AG04450 (cell line): ENCODE measurements around the gene CDK6. TPM values are rescaled to one million over a fixed set of nuclear protein-coding genes. Genes with fewer than 3 reads are reported as not detected.

Experiments used
- CTCF ChIA-PET: fragments of 300-600, 350-600 bp; formaldehyde crosslinking; extraction: SDS; loops from one replicate; lab custom pipeline; 2022; ENCODE audit warnings: antibody characterized with exemption, inconsistent platforms; lab: Charles Lee
- POLR2A ChIA-PET: fragments of 350-600 bp; formaldehyde crosslinking; extraction: SDS; loops from one replicate; lab custom pipeline; 2021; ENCODE audit warnings: antibody characterized with exemption, inconsistent platforms; lab: Yijun Ruan, JAX
- DNase-seq: peaks from one replicate; pipeline ENCODE4 v3.0.0-alpha.2; 2011; ENCODE audit warnings: low read depth, low spot score
- H3K27ac ChIP-seq: one replicate; pipeline ENCODE4 v1.5.1; 2012; ENCODE audit warnings: low read depth, low read length, control low read depth
- H3K27me3 ChIP-seq: one replicate; pipeline ENCODE4 v1.6.0; 2012; ENCODE audit warnings: low read length; ENCODE audit not compliant: control insufficient read depth, insufficient read depth
- H3K4me3 ChIP-seq: 2 replicates; pipeline ENCODE4 v1.5.1; 2011; ENCODE audit warnings: mild to moderate bottlenecking, low read depth, low read length, control low read depth
- H3K9me3 ChIP-seq: 2 replicates; pipeline ENCODE4 v1.5.1; 2012; ENCODE audit warnings: low read length; ENCODE audit not compliant: control insufficient read depth, insufficient read depth
- CTCF ChIP-seq: IDR thresholded peaks from 2 replicates; pipeline ENCODE4 v1.5.1; 2011; ENCODE audit warnings: low read depth, low read length, control low read depth, inconsistent platforms
- polyA plus RNA-seq: library from polyadenylated mRNA; depleted of rRNA; stranded (reverse); fragments of >200 nt; gene quantifications from 2 replicates; pipeline ENCODE4 v1.2.3, GENCODE V29; 2011

CDK6 gene
- polyA plus RNA-seq, 1 experiment = 40.6 TPM

- Histone ChIP-seq H3K27ac (no peak overlapping the region), H3K9me3 (no peaks in the 10 kb centered on the region), H3K4me3 (no peak overlapping the region), H3K27me3 (no peaks in the 10 kb centered on the region)
- no peak for DNase-seq
- POLR2A ChIA-PET = no interaction called here
- TF ChIP-seq CTCF = no peak
- CTCF ChIA-PET = interaction anchor here (1.0 to 2.0 kb wide), 2 partner anchors 40 to 41 kb away, joined by 3 to 7 read pairs; partner anchors contain the start of gene RBM48
Observed at GRCh38 chr7:92569137-92569536, 267.2 kb downstream of the CDK6 start.

- ChIA-PET CTCF (interaction anchor here (0.5 to 1.3 kb wide), 2 partner anchors 12 to 39 kb away, joined by 3 read pairs; partner anchors contain the start of genes PEX1 and RBM48), POLR2A (no interaction called here)
- Histone ChIP-seq H3K4me3 (no peak overlapping the region), H3K27me3 (no peaks in the 10 kb centered on the region), H3K9me3 (no peaks in the 10 kb centered on the region), H3K27ac (no peak overlapping the region)
- no peak for TF ChIP-seq CTCF
- DNase-seq = no peak
Observed at GRCh38 chr7:92567460-92567859, 268.9 kb downstream of the CDK6 start.

- no peak for TF ChIP-seq CTCF
- no peak overlapping the region for H3K27ac ChIP-seq
- H3K9me3 ChIP-seq = no peaks in the 10 kb centered on the region
- H3K4me3 ChIP-seq = no peak overlapping the region
- ChIA-PET CTCF (interaction anchor here (1.0 to 2.5 kb wide), 3 partner anchors 9 to 70 kb away, joined by 3 to 12 read pairs (median 3); partner anchors contain the start of gene FAM133B), POLR2A (no interaction called here)
- no peaks in the 10 kb centered on the region for H3K27me3 ChIP-seq
- DNase-seq = no peak
Observed at GRCh38 chr7:92563345-92563744, 273.0 kb downstream of the CDK6 start.

GRCh38 chr7:92560602-92561001 lies 275.8 kb downstream of the CDK6 start:
- H3K27me3 ChIP-seq = no peaks in the 10 kb centered on the region
- no peaks in the 10 kb centered on the region for H3K9me3 ChIP-seq
- ChIA-PET CTCF (interaction anchor here (0.6 kb wide), 1 partner anchor 30 kb away, joined by 5 read pairs; no protein-coding TSS in a partner anchor), POLR2A (no interaction called here)
- no peak for TF ChIP-seq CTCF
- no peak for DNase-seq
- H3K4me3 ChIP-seq = no peak overlapping the region
- no peak overlapping the region for H3K27ac ChIP-seq

GRCh38 chr7:92557808-92558362 lies 278.5 kb downstream of the CDK6 start:
- POLR2A ChIA-PET = no interaction called here

More at GRCh38 chr7:92557808-92558362, 278.5 kb downstream of the CDK6 start:
- H3K4me3 ChIP-seq = no peak overlapping the region
- CTCF ChIA-PET = no interaction called here
- no peaks in the 10 kb centered on the region for H3K9me3 ChIP-seq
- TF ChIP-seq CTCF = no peak
- no peak for DNase-seq
- H3K27me3 ChIP-seq = no peaks in the 10 kb centered on the region
- no peak overlapping the region for H3K27ac ChIP-seq
